BJ (cell line): ENCODE results near the gene TRAPPC6A. TPM values are rescaled to one million over a fixed set of nuclear protein-coding genes. Genes with fewer than 3 reads are reported as not detected.

Experiments
- CTCF ChIA-PET: fragments of 350-600 bp; formaldehyde crosslinking; extraction: SDS; loops from one replicate; lab custom pipeline; 2021; ENCODE audit warnings: antibody characterized with exemption, inconsistent platforms; lab: Yijun Ruan, JAX
- POLR2A ChIA-PET: fragments of 300-600 bp; sonication (Branson Sonifier 250); formaldehyde crosslinking; extraction: SDS; loops from one replicate; lab custom pipeline; 2021; ENCODE audit warnings: antibody characterized with exemption; lab: Charles Lee
- DNase-seq: peaks from one replicate; pipeline ENCODE4 v3.0.0-alpha.2; 2011; ENCODE audit warnings: low read depth
- H3K27me3 ChIP-seq: 2 replicates; pipeline ENCODE4 v1.6.0; 2011; ENCODE audit warnings: low read length; ENCODE audit not compliant: control insufficient read depth, insufficient read depth
- H3K36me3 ChIP-seq: 2 replicates; pipeline ENCODE4 v1.5.1; 2011; ENCODE audit warnings: low read length; ENCODE audit not compliant: control insufficient read depth, insufficient read depth
- H3K4me3 ChIP-seq: 2 replicates; pipeline ENCODE4 v1.5.1; 2011; ENCODE audit warnings: low read depth, mild to moderate bottlenecking, control low read depth, low read length
- polyA plus RNA-seq: library from polyadenylated mRNA; depleted of rRNA; stranded (reverse); fragments of >200 nt; gene quantifications from 2 replicates; pipeline ENCODE4 v1.2.3, GENCODE V29; 2011
- TF ChIP-seq, protein P1 (sequence below): IDR thresholded peaks from 2 replicates; pipeline ENCODE4 v1.5.1; 2011; ENCODE audit warnings: low read depth, mild to moderate bottlenecking, control low read depth, inconsistent platforms, low read length, moderate library complexity; ENCODE audit not compliant: insufficient read depth

Gene TRAPPC6A
- polyA plus RNA-seq, 1 experiment, result 15.0 TPM

GRCh38 chr19:45146741-45147205, 31.3 kb downstream of the TRAPPC6A start:
- no peak overlapping the region for H3K4me3 ChIP-seq
- H3K27me3 ChIP-seq, result no peaks in the 10 kb centered on the region
- peaks cover 20% of the 10 kb centered on the region for H3K36me3 ChIP-seq
- TF ChIP-seq, protein P1, sequence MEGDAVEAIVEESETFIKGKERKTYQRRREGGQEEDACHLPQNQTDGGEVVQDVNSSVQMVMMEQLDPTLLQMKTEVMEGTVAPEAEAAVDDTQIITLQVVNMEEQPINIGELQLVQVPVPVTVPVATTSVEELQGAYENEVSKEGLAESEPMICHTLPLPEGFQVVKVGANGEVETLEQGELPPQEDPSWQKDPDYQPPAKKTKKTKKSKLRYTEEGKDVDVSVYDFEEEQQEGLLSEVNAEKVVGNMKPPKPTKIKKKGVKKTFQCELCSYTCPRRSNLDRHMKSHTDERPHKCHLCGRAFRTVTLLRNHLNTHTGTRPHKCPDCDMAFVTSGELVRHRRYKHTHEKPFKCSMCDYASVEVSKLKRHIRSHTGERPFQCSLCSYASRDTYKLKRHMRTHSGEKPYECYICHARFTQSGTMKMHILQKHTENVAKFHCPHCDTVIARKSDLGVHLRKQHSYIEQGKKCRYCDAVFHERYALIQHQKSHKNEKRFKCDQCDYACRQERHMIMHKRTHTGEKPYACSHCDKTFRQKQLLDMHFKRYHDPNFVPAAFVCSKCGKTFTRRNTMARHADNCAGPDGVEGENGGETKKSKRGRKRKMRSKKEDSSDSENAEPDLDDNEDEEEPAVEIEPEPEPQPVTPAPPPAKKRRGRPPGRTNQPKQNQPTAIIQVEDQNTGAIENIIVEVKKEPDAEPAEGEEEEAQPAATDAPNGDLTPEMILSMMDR, result no peak
- POLR2A ChIA-PET, result no interaction called here
- DNase-seq, result no peak
- CTCF ChIA-PET, result interaction anchor here (0.9 kb wide), 1 partner anchor 16 kb away, joined by 3 read pairs; no protein-coding TSS in a partner anchor

GRCh38 chr19:45146251-45146650, 31.8 kb downstream of the TRAPPC6A start:
- DNase-seq, result no peak
- Histone ChIP-seq H3K4me3 (no peak overlapping the region), H3K27me3 (no peaks in the 10 kb centered on the region), H3K36me3 (peaks cover 25% of the 10 kb centered on the region)
- ChIA-PET CTCF (interaction anchor here (0.9 kb wide), 1 partner anchor 15 kb away, joined by 3 read pairs; no protein-coding TSS in a partner anchor), POLR2A (no interaction called here)
- TF ChIP-seq, protein P1, result no peak

GRCh38 chr19:45145270-45146189, 32.5 kb downstream of the TRAPPC6A start:
- Histone ChIP-seq H3K27me3 (no peaks in the 10 kb centered on the region), H3K36me3 (peaks cover 27% of the 10 kb centered on the region), H3K4me3 (no peak overlapping the region)
- ChIA-PET POLR2A (no interaction called here), CTCF (no interaction called here)
- no peak for DNase-seq
- TF ChIP-seq, protein P1, result no peak

GRCh38 chr19:45144431-45145269, 33.4 kb downstream of the TRAPPC6A start:
- CTCF ChIA-PET, result interaction anchor here (1.0 to 1.6 kb wide), 2 partner anchors 18 to 194 kb away, joined by 3 to 4 read pairs; no protein-coding TSS in a partner anchor
- POLR2A ChIA-PET, result no interaction called here
- peaks cover 26% of the 10 kb centered on the region for H3K36me3 ChIP-seq
- no peaks in the 10 kb centered on the region for H3K27me3 ChIP-seq
- TF ChIP-seq, protein P1, result no peak
- no peak for DNase-seq
- H3K4me3 ChIP-seq, result no peak overlapping the region
